ENCODE measurements around the gene GAGE1.

- no peak for TF ChIP-seq POLR2A (IDR thresholded peaks at IDR 0.05)
- TF ChIP-seq POLR2AphosphoS5 (IDR thresholded peaks at IDR 0.05): no peak
- no peak for TF ChIP-seq CTCF (IDR thresholded peaks at IDR 0.05)
Observed at GRCh38 chrX:49618574-49618973, 19.8 kb downstream of the GAGE1 start.
